GM12864 (cell line): ENCODE results near the gene MYZAP.
"Not testable (repeated sequence)": the region's sequence is repeated elsewhere in the genome, so short reads cannot be mapped to it uniquely, and the experiment has no call there.

Source experiments
- DNase-seq: peaks from one replicate; pipeline ENCODE4 v3.0.0-alpha.2; 2011; ENCODE audit warnings: low read depth
- H3K4me3 ChIP-seq: 2 replicates; pipeline ENCODE4 v1.5.1; 2011; ENCODE audit warnings: mild to moderate bottlenecking, low read depth, low read length, control low read depth
- CTCF ChIP-seq: IDR thresholded peaks from 2 replicates; pipeline ENCODE4 v1.5.1; 2011; ENCODE audit warnings: low read depth, mild to moderate bottlenecking, moderate library complexity, low read length, control low read depth, inconsistent platforms; ENCODE audit errors: missing control alignments

The MYZAP gene

DNA sequence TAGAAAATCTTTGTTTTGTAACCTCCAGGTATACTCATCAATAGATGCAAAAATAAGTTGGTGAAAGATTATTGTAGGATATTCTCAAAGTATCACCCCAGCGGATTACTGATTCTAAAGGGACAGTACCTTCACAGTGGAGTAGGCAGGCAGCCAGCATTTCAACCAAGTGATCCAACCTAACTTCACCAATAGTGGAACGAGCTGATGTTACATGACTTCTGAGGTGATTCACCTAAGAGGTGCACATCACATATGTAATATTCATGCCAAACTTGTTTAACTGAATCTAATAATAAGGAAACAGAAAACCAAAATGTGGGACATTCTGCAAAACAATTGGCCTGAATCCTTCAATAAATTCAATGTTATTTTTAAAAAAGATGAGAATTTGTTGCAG is 14.3 kb downstream of the MYZAP start:
- no peak for DNase-seq
- H3K4me3 ChIP-seq: no peak overlapping the region
- TF ChIP-seq CTCF: no peak

GRCh38 chr15:57606816-57607215 is 15.1 kb downstream of the MYZAP start:
- H3K4me3 ChIP-seq: no peak overlapping the region
- TF ChIP-seq CTCF: no peak
- no peak for DNase-seq

GRCh38 chr15:57607570-57608000 is 15.9 kb downstream of the MYZAP start:
- no peak for DNase-seq
- no peak overlapping the region for H3K4me3 ChIP-seq
- TF ChIP-seq CTCF: no peak

DNA sequence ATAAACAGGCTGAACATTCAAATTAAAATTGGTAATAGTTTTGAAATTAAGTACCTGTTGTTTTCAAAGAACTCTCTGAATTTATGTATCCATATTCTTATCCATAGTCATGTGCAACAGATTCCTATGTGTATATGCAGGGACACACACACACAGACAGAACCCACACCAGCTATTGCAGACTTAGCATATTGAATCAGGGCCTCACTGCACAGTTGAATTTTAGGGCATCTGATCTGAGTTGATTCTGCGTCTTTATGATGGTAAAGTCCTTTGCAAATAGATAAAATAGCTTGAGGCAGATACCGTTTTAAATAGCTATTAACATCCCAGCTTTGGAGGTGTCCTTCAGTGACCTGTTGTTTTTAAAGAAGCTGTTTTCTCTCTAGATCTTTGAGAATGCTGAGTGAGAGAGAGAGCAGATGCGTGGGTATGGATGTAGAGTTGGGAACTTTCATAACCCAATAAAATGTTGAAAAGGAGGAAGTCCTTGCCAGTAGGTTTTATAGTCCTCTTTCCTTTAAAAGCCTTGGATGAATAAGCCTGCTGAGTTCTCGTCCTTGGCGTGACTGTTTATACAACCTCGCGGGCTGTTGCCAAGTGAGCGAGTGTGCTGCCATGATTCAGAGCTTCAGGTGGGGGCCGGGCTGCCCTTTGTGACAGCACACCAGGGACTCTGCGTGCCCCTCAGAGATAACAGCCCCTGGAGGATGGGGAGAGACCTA is 18.3 kb downstream of the MYZAP start:
- H3K4me3 ChIP-seq: no peak overlapping the region
- no peak for DNase-seq
- TF ChIP-seq CTCF: no peak

DNA sequence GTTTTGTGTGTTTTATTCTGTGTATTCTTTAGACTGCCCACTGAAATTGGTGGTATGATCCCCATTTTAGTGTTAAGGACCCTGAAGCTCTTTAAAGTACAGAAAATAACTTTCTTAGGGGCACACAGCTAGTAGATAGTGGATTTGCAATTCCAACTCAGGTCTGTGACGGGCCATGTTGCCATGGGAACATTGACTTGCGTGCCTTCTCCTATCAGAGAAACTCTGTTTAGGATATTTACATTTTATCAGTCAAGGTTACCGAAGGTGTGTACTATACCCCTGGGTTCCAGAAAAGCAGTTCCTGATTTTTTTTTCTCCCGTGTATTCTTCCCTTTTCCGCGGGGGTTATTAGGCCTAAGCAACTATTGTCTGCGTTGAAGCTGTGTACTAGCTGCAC is 19.4 kb downstream of the MYZAP start:
- DNase-seq: no peak
- no peak overlapping the region for H3K4me3 ChIP-seq
- no peak for TF ChIP-seq CTCF

DNA sequence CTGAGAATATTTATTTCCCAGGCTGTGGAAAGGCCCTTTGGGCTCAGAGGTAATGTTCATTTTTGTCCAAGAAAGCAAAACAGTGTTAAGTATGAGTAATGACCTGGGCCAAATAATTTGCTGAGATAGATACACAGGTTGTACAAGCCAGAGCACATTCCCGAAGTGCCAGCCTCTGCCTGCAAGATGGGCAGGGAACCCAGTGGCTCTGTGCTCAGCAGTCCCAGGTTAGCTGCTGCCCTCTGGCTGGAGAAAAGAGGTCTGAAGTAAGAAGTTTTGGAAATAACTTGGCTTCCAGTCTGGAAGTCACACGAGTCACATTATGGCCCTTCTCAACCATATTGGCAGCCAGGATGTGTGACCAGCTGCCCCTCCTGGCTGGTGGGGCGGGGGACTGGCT is 20.2 kb downstream of the MYZAP start:
- DNase-seq: no peak
- H3K4me3 ChIP-seq: no peak overlapping the region
- TF ChIP-seq CTCF: no peak

DNA sequence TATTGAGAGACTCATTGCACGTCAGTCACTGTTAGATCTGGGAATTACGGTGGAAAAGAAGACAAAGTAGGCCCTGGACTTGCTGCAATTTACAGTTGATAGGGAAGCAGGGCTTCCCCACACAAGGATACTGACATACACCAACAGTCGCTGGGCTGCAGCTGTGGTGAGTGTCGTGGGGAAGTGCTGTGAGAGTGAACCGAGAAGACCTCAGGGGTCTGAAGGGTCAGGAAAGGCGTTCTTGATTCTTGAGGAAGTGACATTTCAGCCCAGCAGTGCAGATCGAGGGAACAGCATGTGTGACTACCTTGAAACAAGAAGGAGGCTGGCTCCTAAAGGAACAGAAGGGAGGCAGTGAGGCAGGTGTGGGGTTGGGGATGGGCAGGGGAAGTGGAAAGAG is 22.5 kb downstream of the MYZAP start:
- no peak overlapping the region for H3K4me3 ChIP-seq
- TF ChIP-seq CTCF: no peak

GRCh38 chr15:57615951-57616496 is 24.3 kb downstream of the MYZAP start:
- DNase-seq, H3K4me3 ChIP-seq: not testable (repeated sequence)

More for the DNA sequence above, 22.5 kb downstream of the MYZAP start:
- DNase-seq: no peak
